AG10803 (cell line): Measurements from ENCODE around the gene PHLDB3.

Experiments used
- DNase-seq: peaks from one replicate; pipeline ENCODE4 v3.0.0; 2010; ENCODE audit warnings: low read depth
- H3K4me3 ChIP-seq: 2 replicates; pipeline ENCODE4 v1.5.1; 2011; ENCODE audit warnings: mild to moderate bottlenecking, low read length, control low read depth
- CTCF ChIP-seq: conservative IDR thresholded peaks from 2 replicates; pipeline ENCODE4 v1.5.1; 2011; ENCODE audit warnings: mild to moderate bottlenecking, low read length, control low read depth, inconsistent platforms

PHLDB3 gene

DNA sequence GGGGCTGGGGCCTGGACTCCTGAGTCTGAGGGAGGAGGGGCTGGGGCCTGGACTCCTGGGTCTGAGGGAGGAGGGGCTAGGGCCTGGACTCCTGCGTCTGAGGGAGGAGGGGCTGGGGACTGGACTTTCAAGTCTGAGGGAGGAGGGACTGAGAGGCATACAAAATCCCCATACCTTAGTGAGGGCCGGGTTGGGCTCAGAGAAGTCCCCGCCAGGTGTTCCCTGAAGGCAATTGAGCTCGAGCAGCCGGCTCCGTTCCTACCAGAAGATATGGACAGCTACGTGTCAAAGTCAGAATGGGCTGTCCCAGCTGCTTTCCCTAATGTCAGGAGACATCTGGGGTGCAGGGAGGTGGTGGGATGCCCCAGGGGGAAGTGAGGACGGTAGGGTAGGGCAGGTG, 9.5 kb downstream of the PHLDB3 start:
- TF ChIP-seq CTCF: no peak
- no peak for DNase-seq
- no peak overlapping the region for H3K4me3 ChIP-seq

DNA sequence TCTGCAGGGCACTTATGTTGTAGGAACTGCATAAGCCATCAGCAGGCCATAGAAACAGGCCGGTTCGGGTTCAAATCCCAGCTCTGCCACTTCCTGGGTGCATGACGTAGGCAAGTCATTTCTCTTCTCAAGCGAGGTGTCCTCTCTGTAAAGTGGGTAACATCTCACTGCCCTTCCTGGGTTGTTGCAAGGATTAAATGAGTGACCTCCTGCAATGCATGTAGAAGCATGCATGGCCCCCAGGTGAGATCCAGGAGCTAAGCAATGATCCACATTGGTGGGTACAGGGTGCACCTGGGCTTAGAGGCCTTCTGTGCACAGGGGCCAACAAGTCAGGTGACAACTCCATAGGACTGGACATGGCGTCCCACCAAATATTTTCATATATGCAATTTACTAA, 13.8 kb downstream of the PHLDB3 start:
- no peak for DNase-seq
- H3K4me3 ChIP-seq: no peak overlapping the region
- no peak for TF ChIP-seq CTCF

DNA sequence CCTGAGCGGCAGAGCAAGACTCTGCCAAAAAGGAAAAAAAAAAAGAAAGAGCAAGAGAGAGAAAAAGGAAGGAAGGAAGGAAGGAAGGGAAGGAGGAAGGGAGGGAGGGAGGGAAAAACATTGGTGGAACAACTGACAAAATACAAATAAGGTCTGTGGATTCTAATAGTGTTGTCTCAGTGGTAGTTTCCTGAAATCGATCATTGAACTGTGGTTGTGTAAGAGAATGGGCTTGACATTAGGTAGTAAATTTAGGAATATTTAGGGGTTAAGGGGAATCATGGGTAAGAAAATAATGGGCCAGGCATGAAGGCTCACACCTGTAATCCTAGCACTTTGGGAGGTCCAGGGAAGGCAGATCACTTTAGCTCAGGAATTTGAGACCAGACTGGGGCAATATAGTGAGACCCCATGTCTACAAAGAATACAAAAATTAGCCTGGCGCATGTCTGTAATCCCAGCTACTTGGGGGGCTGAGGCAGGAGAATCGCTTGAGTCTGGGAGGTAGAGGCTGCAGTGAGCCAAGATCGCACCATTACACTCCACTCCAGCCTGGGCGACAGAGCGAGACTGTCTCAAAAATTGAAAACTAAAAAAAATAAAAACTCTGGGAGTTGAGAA, 14.5 kb downstream of the PHLDB3 start:
- H3K4me3 ChIP-seq: no peak overlapping the region
- no peak for TF ChIP-seq CTCF
- no peak for DNase-seq

DNA sequence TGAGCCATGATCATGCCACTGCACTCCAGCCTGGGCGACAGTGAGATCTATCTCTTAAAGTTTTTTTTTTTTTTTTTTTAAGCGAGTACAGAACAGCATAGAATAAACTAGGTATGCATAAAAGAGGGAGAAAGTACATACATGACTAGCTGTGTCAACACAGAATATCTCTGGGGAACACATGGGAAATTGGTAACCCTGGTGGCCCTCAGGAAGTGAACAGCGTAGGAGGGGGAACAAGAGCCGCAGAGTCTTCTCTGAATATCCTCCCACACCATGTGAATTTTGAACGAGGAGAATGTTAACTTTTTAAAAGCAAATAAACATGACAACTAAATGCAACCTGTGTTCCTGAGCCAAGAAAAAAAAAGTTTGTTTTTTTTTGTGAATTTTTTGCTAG, 15.2 kb downstream of the PHLDB3 start:
- no peak for DNase-seq
- no peak overlapping the region for H3K4me3 ChIP-seq
- TF ChIP-seq CTCF: no peak

DNA sequence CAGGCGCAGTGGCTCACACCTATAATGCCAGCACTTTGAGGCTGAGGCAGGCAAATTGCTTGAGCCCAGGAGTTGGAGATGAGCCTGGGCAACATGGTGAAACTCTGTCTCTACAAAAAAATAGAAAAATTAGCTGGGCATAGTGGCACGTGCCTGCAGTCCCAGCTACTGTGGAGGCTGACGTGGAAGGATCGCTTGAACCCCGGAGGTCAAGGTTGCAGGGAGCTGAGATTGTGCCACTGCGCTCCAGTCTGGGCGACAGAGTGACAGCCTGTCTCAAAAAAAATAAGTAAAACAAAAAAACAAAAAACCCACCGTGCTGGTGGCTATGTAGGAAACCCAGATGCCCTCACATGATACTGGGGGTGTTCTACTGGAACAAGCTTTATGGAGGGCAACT, 16.4 kb downstream of the PHLDB3 start:
- TF ChIP-seq CTCF: no peak
- no peak overlapping the region for H3K4me3 ChIP-seq
- no peak for DNase-seq

DNA sequence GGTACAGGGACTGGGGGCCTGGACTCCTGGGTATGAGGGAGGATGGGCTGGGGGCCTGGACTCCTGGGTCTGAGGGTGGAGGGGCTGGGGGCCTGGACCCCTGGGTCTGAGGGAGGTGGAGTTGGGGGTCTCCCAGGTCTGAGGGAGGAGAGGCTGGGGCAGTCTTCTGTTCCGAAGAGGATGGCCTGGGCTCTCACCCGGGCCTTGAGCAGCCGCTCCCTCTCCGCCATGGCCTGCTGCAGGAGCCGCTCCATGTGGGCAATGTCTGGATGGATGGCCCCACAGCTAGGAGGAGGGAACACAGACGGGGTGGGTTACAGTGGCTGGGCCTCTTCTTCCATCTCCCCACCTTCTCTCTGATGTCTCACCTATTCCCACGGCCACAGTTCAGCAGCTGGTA, 18.1 kb downstream of the PHLDB3 start:
- DNase-seq: no peak
- TF ChIP-seq CTCF: no peak
- no peak overlapping the region for H3K4me3 ChIP-seq

DNA sequence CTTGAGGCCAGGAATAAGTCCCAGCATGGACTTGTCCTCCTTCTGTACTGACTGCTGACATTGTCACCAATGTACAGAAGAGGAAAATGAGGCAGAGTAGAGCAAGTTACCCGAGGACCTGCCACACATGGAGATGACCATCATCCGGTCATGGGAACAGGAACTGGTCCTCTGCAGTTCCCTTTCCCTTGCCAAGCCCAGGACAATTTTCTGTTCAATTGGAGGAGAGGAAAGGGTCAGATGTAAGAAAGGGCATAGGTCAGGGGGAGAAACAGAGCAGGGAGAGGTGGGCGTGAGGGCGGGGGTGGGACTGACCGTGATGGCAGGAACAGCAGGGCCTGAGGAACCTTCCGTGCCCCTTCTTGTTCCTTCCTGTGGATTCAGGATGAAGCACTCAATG, 18.6 kb downstream of the PHLDB3 start:
- no peak for DNase-seq
- no peak for TF ChIP-seq CTCF
- no peak overlapping the region for H3K4me3 ChIP-seq
